Activated T-helper 9 cell treated with anti-CD3 and anti-CD28 coated beads, Interleukin-2, amount 50 U/mL, for 16 hours (primary cell): ENCODE results near the gene RPP25L.

Source experiments
- DNase-seq: peaks from one replicate; pipeline ENCODE4 v3.0.0-alpha.2; 2020; ENCODE audit warnings: low read depth

Gene RPP25L

DNA sequence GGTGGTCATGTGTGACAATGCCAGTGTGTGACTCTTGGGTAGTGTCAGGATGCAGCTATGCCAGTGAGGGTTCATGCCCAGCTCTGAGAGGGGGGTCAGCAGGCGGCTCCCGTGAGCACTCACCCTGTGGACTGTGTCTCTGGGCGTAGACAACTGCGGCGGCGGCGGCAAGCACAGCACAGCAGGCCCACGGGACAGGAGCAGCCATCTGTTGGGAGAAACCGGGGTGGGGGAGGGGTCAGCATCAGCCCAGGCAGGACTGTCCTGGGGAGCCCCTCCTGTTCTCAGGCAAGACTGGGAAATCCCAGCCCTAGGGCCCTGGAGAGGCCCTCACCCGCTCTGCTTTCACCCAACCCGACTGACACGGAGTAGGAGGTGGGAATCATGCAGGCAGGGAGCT is 43.1 kb downstream of the RPP25L start:
- DNase-seq: no peak

DNA sequence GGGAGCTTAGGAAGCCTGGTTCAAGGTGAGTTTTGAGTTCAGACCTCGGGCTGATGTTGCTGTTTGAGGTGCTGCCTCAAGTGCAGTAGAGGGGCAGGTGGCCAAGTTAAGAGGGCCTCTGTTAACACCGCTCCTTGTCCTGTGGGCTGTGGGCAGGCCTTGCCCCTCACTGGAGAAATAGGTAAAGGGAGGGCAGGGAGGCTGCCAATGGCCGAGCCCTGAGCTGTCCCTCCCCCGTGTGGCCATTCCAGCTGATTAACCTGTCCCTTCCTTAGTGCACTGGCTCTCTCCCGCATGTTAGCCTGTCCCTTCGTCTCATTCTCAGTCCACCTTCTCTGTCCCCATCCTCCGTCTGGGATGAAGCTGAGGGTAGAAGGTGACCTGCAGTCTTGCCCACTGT is 43.8 kb downstream of the RPP25L start:
- no peak for DNase-seq

- DNase-seq: no peak
Observed at GRCh38 chr9:34566972-34567371, 44.9 kb downstream of the RPP25L start.

GRCh38 chr9:34566322-34566721 is 45.6 kb downstream of the RPP25L start:
- no peak for DNase-seq

- no peak for DNase-seq
Observed at GRCh38 chr9:34565856-34566255, 46.0 kb downstream of the RPP25L start.

- no peak for DNase-seq
Observed at GRCh38 chr9:34564617-34565016, 47.3 kb downstream of the RPP25L start.

DNA sequence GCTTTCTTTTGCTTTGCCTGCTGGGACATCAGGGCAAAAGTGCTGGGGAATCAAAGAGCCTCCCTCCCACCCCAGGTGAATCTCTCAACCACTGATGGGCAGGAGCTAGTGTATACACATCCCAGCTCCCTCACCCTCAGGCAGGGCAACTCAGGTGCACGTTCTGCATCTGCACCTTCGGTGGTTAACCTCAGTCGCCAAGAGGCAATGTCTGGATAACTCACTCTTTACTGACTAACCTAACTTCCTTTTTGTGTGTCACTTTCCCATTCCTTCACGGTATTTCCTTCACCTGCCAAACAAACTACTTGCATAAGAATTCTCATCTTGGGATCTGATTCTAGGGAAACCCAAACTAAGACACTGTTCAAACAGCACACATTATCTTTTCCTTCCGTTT is 48.6 kb downstream of the RPP25L start:
- no peak for DNase-seq

DNA sequence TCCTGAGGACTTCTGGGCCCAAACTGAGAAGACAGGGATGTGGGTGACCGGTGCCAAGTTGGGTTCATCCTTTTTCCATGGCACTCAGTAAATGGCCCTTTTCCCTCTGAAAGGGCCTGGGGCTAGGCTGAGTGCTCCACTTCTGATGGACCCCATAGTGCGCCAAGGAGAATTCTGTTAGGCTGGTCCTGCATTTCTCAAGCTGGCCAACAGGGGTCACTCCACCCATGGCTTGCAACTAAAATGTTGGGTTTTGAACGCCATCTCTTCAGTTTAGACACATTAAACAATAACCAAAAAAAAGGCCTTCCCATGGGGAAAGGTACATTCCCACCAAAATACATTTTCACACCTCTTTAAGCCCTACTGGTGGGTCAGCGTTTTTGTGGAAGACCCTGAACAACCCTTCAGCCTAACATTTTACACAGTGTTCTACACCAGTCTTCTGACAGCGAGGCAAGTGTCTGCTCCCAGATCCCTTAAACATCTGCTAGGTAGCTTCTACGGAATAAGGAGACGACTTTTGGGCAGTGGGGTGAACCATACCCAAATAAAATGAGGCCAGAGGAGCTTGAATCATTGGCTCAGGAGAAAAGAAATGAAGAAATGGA is 49.7 kb downstream of the RPP25L start:
- DNase-seq: no peak

- DNase-seq: no peak
Observed at GRCh38 chr9:34560599-34561214, 51.2 kb downstream of the RPP25L start.
